HepG2 (cell line): ENCODE measurements around the gene SLC44A5.

Experiments
- EZH2 ChIP-seq: conservative IDR thresholded peaks from 2 replicates; pipeline ENCODE4 v1.6.1; 2012; ENCODE audit warnings: mild to moderate bottlenecking, low read depth, low read length, moderate library complexity
- FOXK2 ChIP-seq: fragments of 450-650 bp; IDR thresholded peaks from 2 replicates; pipeline ENCODE4 v1.6.1; 2016
- FOXM1 ChIP-seq: sonication (generic); formaldehyde crosslinking; IDR thresholded peaks from 2 replicates; pipeline ENCODE4 v1.5.0; 2020; ENCODE audit warnings: missing genetic modification reagents
- KDM2A ChIP-seq: sonication (generic); formaldehyde crosslinking; IDR thresholded peaks from 2 replicates; pipeline ENCODE4 v1.4.0; 2020; ENCODE audit warnings: low read depth, missing genetic modification reagents, borderline replicate concordance
- MAF1 ChIP-seq: sonication (generic); formaldehyde crosslinking; IDR thresholded peaks from 2 replicates; pipeline ENCODE4 v1.5.0; 2020; ENCODE audit warnings: missing genetic modification reagents, borderline replicate concordance
- ZNF10 ChIP-seq: sonication (generic); formaldehyde crosslinking; IDR thresholded peaks from 2 replicates; pipeline ENCODE4 v1.4.0; 2020; ENCODE audit warnings: mild to moderate bottlenecking, low read depth, missing genetic modification reagents, borderline replicate concordance
- TF ChIP-seq, protein P1 (sequence below), 2 experiments: IDR thresholded peaks; 2 replicates each; pipeline ENCODE4 v1.6.1; 2011 to 2012; ENCODE audit warnings: low read length in 2 of 2, borderline replicate concordance in 1 of 2, low read depth in 1 of 2, mild to moderate bottlenecking in 1 of 2, moderate library complexity in 1 of 2

DNA sequence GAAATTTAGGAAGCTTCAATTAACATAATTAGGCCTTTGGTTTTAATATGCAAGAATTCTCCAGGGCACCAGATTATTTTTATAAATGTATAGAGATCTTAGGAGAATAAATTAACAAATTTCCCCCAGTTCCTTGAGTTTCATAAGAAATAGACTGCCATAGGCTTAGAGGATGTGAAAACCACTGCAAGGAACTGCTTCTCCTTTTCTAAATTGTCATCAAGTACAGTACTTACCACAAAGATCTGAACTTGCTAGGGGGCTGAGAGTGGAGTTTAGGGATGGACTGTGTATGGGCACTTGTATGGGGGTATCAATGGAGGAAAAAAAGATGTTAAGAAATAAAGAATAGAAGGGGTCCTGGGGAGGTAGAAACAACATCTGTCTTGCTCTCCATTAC, 445.6 kb downstream of the SLC44A5 start:
- TF ChIP-seq EZH2 (no peak), ZNF10 (CRISPR knock-in tag) (no peak), MAF1 (CRISPR knock-in tag) (no peak), KDM2A (CRISPR knock-in tag) (no peak), FOXM1 (CRISPR knock-in tag) (no peak), FOXK2 (no peak)
- TF ChIP-seq, protein P1, sequence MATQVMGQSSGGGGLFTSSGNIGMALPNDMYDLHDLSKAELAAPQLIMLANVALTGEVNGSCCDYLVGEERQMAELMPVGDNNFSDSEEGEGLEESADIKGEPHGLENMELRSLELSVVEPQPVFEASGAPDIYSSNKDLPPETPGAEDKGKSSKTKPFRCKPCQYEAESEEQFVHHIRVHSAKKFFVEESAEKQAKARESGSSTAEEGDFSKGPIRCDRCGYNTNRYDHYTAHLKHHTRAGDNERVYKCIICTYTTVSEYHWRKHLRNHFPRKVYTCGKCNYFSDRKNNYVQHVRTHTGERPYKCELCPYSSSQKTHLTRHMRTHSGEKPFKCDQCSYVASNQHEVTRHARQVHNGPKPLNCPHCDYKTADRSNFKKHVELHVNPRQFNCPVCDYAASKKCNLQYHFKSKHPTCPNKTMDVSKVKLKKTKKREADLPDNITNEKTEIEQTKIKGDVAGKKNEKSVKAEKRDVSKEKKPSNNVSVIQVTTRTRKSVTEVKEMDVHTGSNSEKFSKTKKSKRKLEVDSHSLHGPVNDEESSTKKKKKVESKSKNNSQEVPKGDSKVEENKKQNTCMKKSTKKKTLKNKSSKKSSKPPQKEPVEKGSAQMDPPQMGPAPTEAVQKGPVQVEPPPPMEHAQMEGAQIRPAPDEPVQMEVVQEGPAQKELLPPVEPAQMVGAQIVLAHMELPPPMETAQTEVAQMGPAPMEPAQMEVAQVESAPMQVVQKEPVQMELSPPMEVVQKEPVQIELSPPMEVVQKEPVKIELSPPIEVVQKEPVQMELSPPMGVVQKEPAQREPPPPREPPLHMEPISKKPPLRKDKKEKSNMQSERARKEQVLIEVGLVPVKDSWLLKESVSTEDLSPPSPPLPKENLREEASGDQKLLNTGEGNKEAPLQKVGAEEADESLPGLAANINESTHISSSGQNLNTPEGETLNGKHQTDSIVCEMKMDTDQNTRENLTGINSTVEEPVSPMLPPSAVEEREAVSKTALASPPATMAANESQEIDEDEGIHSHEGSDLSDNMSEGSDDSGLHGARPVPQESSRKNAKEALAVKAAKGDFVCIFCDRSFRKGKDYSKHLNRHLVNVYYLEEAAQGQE (IDR thresholded peaks at IDR 0.05; ENCODE audit: borderline replicate concordance in 1 of 2, low read depth in 1 of 2, low read length in 2 of 2), result no peak
